Hepatocyte (in vitro differentiated cells): ENCODE results near the gene HEPACAM.

Source experiments
- EZH2 ChIP-seq: fragments of 200-600 bp; sonication (generic); IDR thresholded peaks from 2 replicates; pipeline ENCODE4 v1.6.1; 2016; ENCODE audit warnings: antibody characterized with exemption, mild to moderate bottlenecking, borderline replicate concordance
- EZH2phosphoT487 ChIP-seq: fragments of 200-600 bp; sonication (generic); IDR thresholded peaks from one replicate; pipeline ENCODE4 v1.6.1; 2018; ENCODE audit warnings: antibody characterized with exemption, mild to moderate bottlenecking, low read depth, moderate library complexity; ENCODE audit not compliant: unreplicated experiment, severe bottlenecking
- TF ChIP-seq, protein P1 (sequence below): fragments of 200-600 bp; sonication (generic); IDR thresholded peaks from 2 replicates; pipeline ENCODE4 v1.5.1; 2016; ENCODE audit warnings: antibody characterized with exemption, mild to moderate bottlenecking; ENCODE audit not compliant: poor library complexity

DNA sequence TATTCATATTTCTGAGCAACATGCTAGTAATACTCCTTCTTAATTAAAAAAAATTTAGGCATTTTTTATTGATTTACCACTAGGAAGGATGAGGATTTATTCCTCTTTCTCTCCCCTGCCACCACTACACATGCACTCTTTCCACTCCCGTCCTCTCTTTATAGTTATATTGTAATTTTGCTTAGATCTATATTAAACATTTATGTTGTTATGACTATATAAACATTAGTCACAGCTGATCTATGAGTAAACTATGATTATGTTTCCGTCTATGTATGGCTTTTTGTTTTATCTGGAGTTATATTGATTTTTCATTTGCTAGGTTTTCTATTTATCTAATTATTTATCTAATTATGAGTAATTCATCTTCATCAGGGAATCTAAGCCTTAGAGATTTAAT, 36.0 kb upstream of the HEPACAM start:
- TF ChIP-seq, protein P1, sequence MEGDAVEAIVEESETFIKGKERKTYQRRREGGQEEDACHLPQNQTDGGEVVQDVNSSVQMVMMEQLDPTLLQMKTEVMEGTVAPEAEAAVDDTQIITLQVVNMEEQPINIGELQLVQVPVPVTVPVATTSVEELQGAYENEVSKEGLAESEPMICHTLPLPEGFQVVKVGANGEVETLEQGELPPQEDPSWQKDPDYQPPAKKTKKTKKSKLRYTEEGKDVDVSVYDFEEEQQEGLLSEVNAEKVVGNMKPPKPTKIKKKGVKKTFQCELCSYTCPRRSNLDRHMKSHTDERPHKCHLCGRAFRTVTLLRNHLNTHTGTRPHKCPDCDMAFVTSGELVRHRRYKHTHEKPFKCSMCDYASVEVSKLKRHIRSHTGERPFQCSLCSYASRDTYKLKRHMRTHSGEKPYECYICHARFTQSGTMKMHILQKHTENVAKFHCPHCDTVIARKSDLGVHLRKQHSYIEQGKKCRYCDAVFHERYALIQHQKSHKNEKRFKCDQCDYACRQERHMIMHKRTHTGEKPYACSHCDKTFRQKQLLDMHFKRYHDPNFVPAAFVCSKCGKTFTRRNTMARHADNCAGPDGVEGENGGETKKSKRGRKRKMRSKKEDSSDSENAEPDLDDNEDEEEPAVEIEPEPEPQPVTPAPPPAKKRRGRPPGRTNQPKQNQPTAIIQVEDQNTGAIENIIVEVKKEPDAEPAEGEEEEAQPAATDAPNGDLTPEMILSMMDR, result no peak
- TF ChIP-seq EZH2, result no peak
- no peak for TF ChIP-seq EZH2phosphoT487
